GM19324 (cell line): ENCODE measurements around the gene TSPOAP1.
"Not testable (repeated sequence)": the region's sequence is repeated elsewhere in the genome, so short reads cannot be mapped to it uniquely, and the experiment has no call there.

Experiments
- ATAC-seq: cut with Tn5 transposase; IDR thresholded peaks from one replicate; pipeline ENCODE4 v1.9.1; 2021; ENCODE audit warnings: mild to moderate bottlenecking, moderate library complexity; ENCODE audit not compliant: unreplicated experiment, low FRiP score

The TSPOAP1 gene

GRCh38 chr17:58341136-58341860, 12.7 kb upstream of the TSPOAP1 start:
- not testable (repeated sequence) for ATAC-seq

- no peak for ATAC-seq
Observed at GRCh38 chr17:58340405-58340876, 11.8 kb upstream of the TSPOAP1 start.

GRCh38 chr17:58339755-58340404, 11.3 kb upstream of the TSPOAP1 start:
- no peak for ATAC-seq

- no peak for ATAC-seq
Observed at GRCh38 chr17:58338841-58339754, 10.5 kb upstream of the TSPOAP1 start.

GRCh38 chr17:58338454-58338840, 9.9 kb upstream of the TSPOAP1 start:
- ATAC-seq = peak; percentile 7

- ATAC-seq = peak; percentile 69
Observed at GRCh38 chr17:58337600-58338453, 9.2 kb upstream of the TSPOAP1 start.

GRCh38 chr17:58337210-58337599, 8.6 kb upstream of the TSPOAP1 start:
- ATAC-seq = no peak

- ATAC-seq = no peak
Observed at GRCh38 chr17:58336456-58337209, 8.0 kb upstream of the TSPOAP1 start.

GRCh38 chr17:58335779-58336455, 7.3 kb upstream of the TSPOAP1 start:
- no peak for ATAC-seq

GRCh38 chr17:58335061-58335731, 6.6 kb upstream of the TSPOAP1 start:
- ATAC-seq = no peak

- no peak for ATAC-seq
Observed at GRCh38 chr17:58334661-58335060, 6.1 kb upstream of the TSPOAP1 start.

- ATAC-seq = no peak
Observed at GRCh38 chr17:58334256-58334655, 5.7 kb upstream of the TSPOAP1 start.

GRCh38 chr17:58333736-58334207, 5.2 kb upstream of the TSPOAP1 start:
- ATAC-seq = no peak

- ATAC-seq = no peak
Observed at GRCh38 chr17:58332778-58333735, 4.5 kb upstream of the TSPOAP1 start.

- ATAC-seq = peak; percentile 26
Observed at GRCh38 chr17:58331815-58332777, 3.5 kb upstream of the TSPOAP1 start.
